Measurements from ENCODE around the gene SLC25A6. TPM values are rescaled to one million over a fixed set of nuclear protein-coding genes. Genes with fewer than 3 reads are reported as not detected.

The SLC25A6 gene
- polyA plus RNA-seq, 1 of the 3 experiments (the other 2 are of a cell fraction), result 981 TPM

DNA sequence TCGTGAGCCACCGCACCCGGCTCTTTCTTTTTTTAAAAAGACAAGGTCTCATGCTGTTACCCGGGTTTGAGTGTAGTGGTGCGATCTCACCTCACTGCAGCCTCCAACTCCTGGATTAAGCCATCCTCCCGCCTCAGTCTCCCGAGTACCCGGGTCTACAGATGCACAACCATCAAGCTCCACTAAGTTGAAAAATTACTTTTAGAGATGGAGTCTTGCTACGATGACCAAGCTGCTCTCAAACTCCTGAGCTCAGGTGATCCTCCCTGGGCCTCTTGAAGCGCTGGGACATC, 2.0 kb downstream of the SLC25A6 start (continued):
- TF ChIP-seq, protein P1, sequence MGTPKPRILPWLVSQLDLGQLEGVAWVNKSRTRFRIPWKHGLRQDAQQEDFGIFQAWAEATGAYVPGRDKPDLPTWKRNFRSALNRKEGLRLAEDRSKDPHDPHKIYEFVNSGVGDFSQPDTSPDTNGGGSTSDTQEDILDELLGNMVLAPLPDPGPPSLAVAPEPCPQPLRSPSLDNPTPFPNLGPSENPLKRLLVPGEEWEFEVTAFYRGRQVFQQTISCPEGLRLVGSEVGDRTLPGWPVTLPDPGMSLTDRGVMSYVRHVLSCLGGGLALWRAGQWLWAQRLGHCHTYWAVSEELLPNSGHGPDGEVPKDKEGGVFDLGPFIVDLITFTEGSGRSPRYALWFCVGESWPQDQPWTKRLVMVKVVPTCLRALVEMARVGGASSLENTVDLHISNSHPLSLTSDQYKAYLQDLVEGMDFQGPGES (IDR thresholded peaks at IDR 0.05; ENCODE audit: low read depth, low read length), result no peak
- TF ChIP-seq, protein P2, sequence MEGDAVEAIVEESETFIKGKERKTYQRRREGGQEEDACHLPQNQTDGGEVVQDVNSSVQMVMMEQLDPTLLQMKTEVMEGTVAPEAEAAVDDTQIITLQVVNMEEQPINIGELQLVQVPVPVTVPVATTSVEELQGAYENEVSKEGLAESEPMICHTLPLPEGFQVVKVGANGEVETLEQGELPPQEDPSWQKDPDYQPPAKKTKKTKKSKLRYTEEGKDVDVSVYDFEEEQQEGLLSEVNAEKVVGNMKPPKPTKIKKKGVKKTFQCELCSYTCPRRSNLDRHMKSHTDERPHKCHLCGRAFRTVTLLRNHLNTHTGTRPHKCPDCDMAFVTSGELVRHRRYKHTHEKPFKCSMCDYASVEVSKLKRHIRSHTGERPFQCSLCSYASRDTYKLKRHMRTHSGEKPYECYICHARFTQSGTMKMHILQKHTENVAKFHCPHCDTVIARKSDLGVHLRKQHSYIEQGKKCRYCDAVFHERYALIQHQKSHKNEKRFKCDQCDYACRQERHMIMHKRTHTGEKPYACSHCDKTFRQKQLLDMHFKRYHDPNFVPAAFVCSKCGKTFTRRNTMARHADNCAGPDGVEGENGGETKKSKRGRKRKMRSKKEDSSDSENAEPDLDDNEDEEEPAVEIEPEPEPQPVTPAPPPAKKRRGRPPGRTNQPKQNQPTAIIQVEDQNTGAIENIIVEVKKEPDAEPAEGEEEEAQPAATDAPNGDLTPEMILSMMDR (IDR thresholded peaks at IDR 0.05), result no peak
- TF ChIP-seq RCOR1 (IDR thresholded peaks at IDR 0.05; ENCODE audit: low read length), result no peak
- no peak for TF ChIP-seq JUND (IDR thresholded peaks at IDR 0.05)
- no peak for TF ChIP-seq MXI1 (IDR thresholded peaks at IDR 0.05; ENCODE audit: low read depth, low read length)
- no peak for TF ChIP-seq NFIC (IDR thresholded peaks at IDR 0.05; ENCODE audit: borderline replicate concordance)

DNA sequence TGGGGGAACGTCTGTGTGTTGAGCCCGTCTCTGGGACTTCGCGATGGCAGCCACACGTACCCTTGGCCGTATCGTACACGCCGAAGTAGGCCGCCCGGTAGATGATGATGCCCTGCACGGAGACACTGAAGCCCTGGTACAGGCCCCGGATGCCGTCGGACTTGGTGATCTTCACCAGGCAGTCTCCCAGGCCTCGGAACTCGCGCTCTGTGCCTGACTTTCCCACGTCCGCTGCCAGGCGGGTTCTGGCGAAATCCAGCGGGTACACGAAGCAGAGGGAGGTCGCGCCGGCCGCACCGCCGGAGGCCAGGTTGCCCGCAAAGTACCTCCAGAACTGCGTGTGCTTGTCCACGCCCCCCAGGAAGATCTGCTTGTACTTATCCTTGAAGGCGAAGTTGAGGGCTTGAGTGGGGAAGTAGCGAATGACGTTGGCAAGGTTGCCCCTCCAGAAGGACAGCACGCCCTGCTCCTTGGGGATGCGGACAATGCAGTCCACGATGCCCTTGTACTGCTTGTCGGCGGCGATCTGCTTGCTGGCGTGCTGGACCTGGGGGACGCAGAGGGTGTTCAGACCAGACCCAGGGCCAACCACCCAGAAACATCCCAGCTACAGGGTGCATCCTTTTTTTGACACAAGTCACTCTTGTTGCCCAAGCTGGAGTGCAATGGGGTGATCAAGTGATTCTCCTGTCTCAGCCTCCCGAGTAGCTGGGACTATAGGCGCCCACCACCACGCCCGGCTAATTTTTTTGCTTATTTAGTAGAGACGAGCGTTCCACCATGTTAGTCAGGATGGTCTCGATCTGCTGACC, 2.5 kb downstream of the SLC25A6 start:
- Histone ChIP-seq H3K4me1 (ENCODE audit: control insufficient read depth in 1 of 2, insufficient read depth in 2 of 2, low read depth in 1 of 2, low read length in 1 of 2) (peaks cover 7 to 21% of the 10 kb centered on the region in 2 experiments; a peak in 2 of 4 replicates), H2AFZ (ENCODE audit: low read depth) (no peak overlapping the region), H3K36me3 (replicated peaks in 1 of 2; ENCODE audit: control insufficient read depth in 1 of 2, insufficient read depth in 2 of 2, low read length in 1 of 2) (peaks cover 53 to 63% of the 10 kb centered on the region in 2 experiments), H3K4me2 (peak overlapping the region; percentile 99; the same call in 1 of the 2 replicates), H3K4me3 (ENCODE audit: low read depth in 2 of 2, low read length in 1 of 2) (no peak overlapping the region), H3F3A (replicated peaks; ENCODE audit: insufficient read depth) (peaks cover 32% of the 10 kb centered on the region), H3K9me2 (no peaks in the 10 kb centered on the region), H3K27ac (ENCODE audit: low read depth in 2 of 2, low read length in 1 of 2) (no peak overlapping the region), H3K9me3 (no peaks in the 10 kb centered on the region), H4K20me1 (ENCODE audit: insufficient read depth) (peaks cover 69% of the 10 kb centered on the region), H3K79me2 (ENCODE audit: insufficient read depth) (peaks cover 64% of the 10 kb centered on the region), H3K27me3 (ENCODE audit: insufficient read depth) (no peaks in the 10 kb centered on the region), H3K9ac (peak overlapping the region; percentile 96; the same call in 1 of the 2 replicates)
- ChIA-PET CTCF (no interaction called here), POLR2A (no interaction called here)
- no peak for TF ChIP-seq YY1 (IDR thresholded peaks at IDR 0.05; ENCODE audit: low read depth)
- no peak for TF ChIP-seq EP300 (IDR thresholded peaks at IDR 0.05; ENCODE audit: borderline replicate concordance in 1 of 2, low read depth in 1 of 2, low read length in 1 of 2)
- no peak for TF ChIP-seq FOSL2 (IDR thresholded peaks at IDR 0.05; ENCODE audit: borderline replicate concordance, low read depth)
- TF ChIP-seq TAF1 (IDR thresholded peaks at IDR 0.05; ENCODE audit: borderline replicate concordance, low read depth, low read length), result no peak
- no peak for TF ChIP-seq SIN3A (IDR thresholded peaks at IDR 0.05; ENCODE audit: borderline replicate concordance, low read depth, low read length)
- no peak for DNase-seq
- WGBS (ENCODE audit: low lambda C conversion rate), result 94% methylated on average over 35 of the region's 51 CpGs

DNA sequence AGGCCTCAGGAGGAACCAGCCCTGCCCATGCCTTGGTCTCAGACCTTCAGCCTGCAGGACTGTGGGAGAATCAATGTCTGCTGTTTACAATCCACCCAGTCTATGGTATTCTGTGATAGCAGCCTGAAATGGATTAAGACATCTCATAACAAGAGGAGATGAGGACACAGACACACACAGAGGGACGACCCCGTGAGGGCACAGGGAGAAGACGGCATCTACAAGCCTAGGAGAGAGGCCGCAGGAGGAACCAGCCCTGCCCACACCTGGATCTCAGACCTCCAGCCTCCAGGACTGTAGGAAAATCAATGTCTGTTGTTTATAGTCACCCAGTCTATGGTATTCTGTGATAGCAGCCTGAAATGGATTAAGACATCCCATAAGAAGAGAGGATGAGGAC, 3.3 kb downstream of the SLC25A6 start:
- Histone ChIP-seq H2AFZ (ENCODE audit: low read depth) (no peak overlapping the region), H3K79me2 (ENCODE audit: insufficient read depth) (peaks cover 56% of the 10 kb centered on the region), H3K9ac (no peak overlapping the region), H3K9me3 (no peaks in the 10 kb centered on the region), H3K27ac (ENCODE audit: low read depth in 2 of 2, low read length in 1 of 2) (no peak overlapping the region), H3F3A (replicated peaks; ENCODE audit: insufficient read depth) (peaks cover 38% of the 10 kb centered on the region), H3K27me3 (ENCODE audit: insufficient read depth) (no peaks in the 10 kb centered on the region), H3K36me3 (replicated peaks in 1 of 2; ENCODE audit: control insufficient read depth in 1 of 2, insufficient read depth in 2 of 2, low read length in 1 of 2) (peaks cover 53 to 67% of the 10 kb centered on the region in 2 experiments), H3K4me3 (ENCODE audit: low read depth in 2 of 2, low read length in 1 of 2) (no peak overlapping the region), H3K4me2 (no peak overlapping the region; the same call in 1 of the 2 replicates), H4K20me1 (ENCODE audit: insufficient read depth) (peaks cover 75% of the 10 kb centered on the region), H3K4me1 (ENCODE audit: control insufficient read depth in 1 of 2, insufficient read depth in 2 of 2, low read depth in 1 of 2, low read length in 1 of 2) (peaks cover 7 to 18% of the 10 kb centered on the region in 2 experiments; a peak in 2 of 4 replicates), H3K9me2 (no peaks in the 10 kb centered on the region)
- ChIA-PET CTCF (no interaction called here), POLR2A (no interaction called here)
- DNase-seq, result no peak
- 71% methylated on average over 4 of the region's 4 CpGs for WGBS (ENCODE audit: low lambda C conversion rate)
- TF ChIP-seq FOSL2 (IDR thresholded peaks at IDR 0.05; ENCODE audit: borderline replicate concordance, low read depth), result no peak
- TF ChIP-seq, protein P3, sequence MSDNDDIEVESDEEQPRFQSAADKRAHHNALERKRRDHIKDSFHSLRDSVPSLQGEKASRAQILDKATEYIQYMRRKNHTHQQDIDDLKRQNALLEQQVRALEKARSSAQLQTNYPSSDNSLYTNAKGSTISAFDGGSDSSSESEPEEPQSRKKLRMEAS (IDR thresholded peaks at IDR 0.05; ENCODE audit: low read depth), result no peak
- no peak for TF ChIP-seq RXRA (IDR thresholded peaks at IDR 0.05; ENCODE audit: borderline replicate concordance, low read depth)
- TF ChIP-seq, protein P4, sequence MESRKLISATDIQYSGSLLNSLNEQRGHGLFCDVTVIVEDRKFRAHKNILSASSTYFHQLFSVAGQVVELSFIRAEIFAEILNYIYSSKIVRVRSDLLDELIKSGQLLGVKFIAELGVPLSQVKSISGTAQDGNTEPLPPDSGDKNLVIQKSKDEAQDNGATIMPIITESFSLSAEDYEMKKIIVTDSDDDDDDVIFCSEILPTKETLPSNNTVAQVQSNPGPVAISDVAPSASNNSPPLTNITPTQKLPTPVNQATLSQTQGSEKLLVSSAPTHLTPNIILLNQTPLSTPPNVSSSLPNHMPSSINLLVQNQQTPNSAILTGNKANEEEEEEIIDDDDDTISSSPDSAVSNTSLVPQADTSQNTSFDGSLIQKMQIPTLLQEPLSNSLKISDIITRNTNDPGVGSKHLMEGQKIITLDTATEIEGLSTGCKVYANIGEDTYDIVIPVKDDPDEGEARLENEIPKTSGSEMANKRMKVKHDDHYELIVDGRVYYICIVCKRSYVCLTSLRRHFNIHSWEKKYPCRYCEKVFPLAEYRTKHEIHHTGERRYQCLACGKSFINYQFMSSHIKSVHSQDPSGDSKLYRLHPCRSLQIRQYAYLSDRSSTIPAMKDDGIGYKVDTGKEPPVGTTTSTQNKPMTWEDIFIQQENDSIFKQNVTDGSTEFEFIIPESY (IDR thresholded peaks at IDR 0.05; ENCODE audit: borderline replicate concordance, low read depth), result no peak
- no peak for TF ChIP-seq SMC3 (IDR thresholded peaks at IDR 0.05; ENCODE audit: low read depth, low read length)
- no peak for TF ChIP-seq JUND (IDR thresholded peaks at IDR 0.05)
- no peak for TF ChIP-seq SIN3A (IDR thresholded peaks at IDR 0.05; ENCODE audit: borderline replicate concordance, low read depth, low read length)
- TF ChIP-seq CHD2 (IDR thresholded peaks at IDR 0.05; ENCODE audit: low read length, partially characterized antibody), result no peak
- TF ChIP-seq, protein P5, sequence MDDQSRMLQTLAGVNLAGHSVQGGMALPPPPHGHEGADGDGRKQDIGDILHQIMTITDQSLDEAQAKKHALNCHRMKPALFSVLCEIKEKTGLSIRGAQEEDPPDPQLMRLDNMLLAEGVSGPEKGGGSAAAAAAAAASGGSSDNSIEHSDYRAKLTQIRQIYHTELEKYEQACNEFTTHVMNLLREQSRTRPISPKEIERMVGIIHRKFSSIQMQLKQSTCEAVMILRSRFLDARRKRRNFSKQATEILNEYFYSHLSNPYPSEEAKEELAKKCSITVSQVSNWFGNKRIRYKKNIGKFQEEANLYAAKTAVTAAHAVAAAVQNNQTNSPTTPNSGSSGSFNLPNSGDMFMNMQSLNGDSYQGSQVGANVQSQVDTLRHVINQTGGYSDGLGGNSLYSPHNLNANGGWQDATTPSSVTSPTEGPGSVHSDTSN (IDR thresholded peaks at IDR 0.05), result no peak
- TF ChIP-seq, protein P6, sequence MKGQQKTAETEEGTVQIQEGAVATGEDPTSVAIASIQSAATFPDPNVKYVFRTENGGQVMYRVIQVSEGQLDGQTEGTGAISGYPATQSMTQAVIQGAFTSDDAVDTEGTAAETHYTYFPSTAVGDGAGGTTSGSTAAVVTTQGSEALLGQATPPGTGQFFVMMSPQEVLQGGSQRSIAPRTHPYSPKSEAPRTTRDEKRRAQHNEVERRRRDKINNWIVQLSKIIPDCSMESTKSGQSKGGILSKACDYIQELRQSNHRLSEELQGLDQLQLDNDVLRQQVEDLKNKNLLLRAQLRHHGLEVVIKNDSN (IDR thresholded peaks at IDR 0.05; ENCODE audit: borderline replicate concordance, low read depth), result no peak

All from SK-N-SH (cell line).